Measurements from ENCODE around the gene PTGES.

Gene PTGES

GRCh38 chr9:129713402-129713679 lies 39.5 kb downstream of the PTGES start:
- no peak for DNase-seq

GRCh38 chr9:129712634-129713401 lies 40.0 kb downstream of the PTGES start:
- DNase-seq: no peak

GRCh38 chr9:129710169-129710453 lies 42.7 kb downstream of the PTGES start:
- no peak for DNase-seq

GRCh38 chr9:129709438-129710168 lies 43.2 kb downstream of the PTGES start:
- DNase-seq: no peak

- no peak for DNase-seq
Measured at GRCh38 chr9:129708793-129709192, 44.0 kb downstream of the PTGES start.

GRCh38 chr9:129704807-129705206 lies 48.0 kb downstream of the PTGES start:
- DNase-seq: no peak

- no peak for DNase-seq
Measured at GRCh38 chr9:129703667-129704355, 49.0 kb downstream of the PTGES start.

- DNase-seq: no peak
Measured at GRCh38 chr9:129702589-129703520, 50.0 kb downstream of the PTGES start.

- no peak for DNase-seq
Measured at GRCh38 chr9:129701549-129701948, 51.3 kb downstream of the PTGES start.

GRCh38 chr9:129701054-129701453 lies 51.8 kb downstream of the PTGES start:
- no peak for DNase-seq

GRCh38 chr9:129698254-129698757 lies 54.5 kb downstream of the PTGES start:
- no peak for DNase-seq

GRCh38 chr9:129697656-129698253 lies 55.1 kb downstream of the PTGES start:
- DNase-seq: no peak

- peak; percentile 5 for DNase-seq
Measured at GRCh38 chr9:129696944-129697655, 55.7 kb downstream of the PTGES start.

GRCh38 chr9:129695870-129696269 lies 57.0 kb downstream of the PTGES start:
- DNase-seq: no peak

GRCh38 chr9:129694243-129694646 lies 58.6 kb downstream of the PTGES start:
- no peak for DNase-seq

GRCh38 chr9:129693741-129694140 lies 59.1 kb downstream of the PTGES start:
- no peak for DNase-seq

- no peak for DNase-seq
Measured at GRCh38 chr9:129692534-129692933, 60.3 kb downstream of the PTGES start.

Data from NCI-H510A treated with DMSO at 0.1 percent for 48 hours (cell line).